Limb (tissue), 2 donors: ENCODE measurements around the gene FOXP4.

Experiments used
- DNase-seq, 2 donors: peaks; one replicate each; pipeline ENCODE4 v3.0.0-alpha.2; 2016; ENCODE audit errors: extremely low spot score in 2 of 2

FOXP4 gene

GRCh38 chr6:41519745-41520699 is 26.2 kb upstream of the FOXP4 start:
- no peak for DNase-seq

- DNase-seq: no peak
These were observed 23.2 kb upstream of the FOXP4 start for GRCh38 chr6:41522780-41523548.

- DNase-seq: no peak
These were observed 22.1 kb upstream of the FOXP4 start for GRCh38 chr6:41523915-41524633.

- no peak for DNase-seq
These were observed 21.6 kb upstream of the FOXP4 start for GRCh38 chr6:41524634-41525011.

GRCh38 chr6:41527721-41528408 is 18.3 kb upstream of the FOXP4 start:
- DNase-seq: peak in 1 of 2 donors; percentile 60

GRCh38 chr6:41528409-41528963 is 17.7 kb upstream of the FOXP4 start:
- no peak for DNase-seq

- no peak for DNase-seq
These were observed 17.1 kb upstream of the FOXP4 start for GRCh38 chr6:41529049-41529448.

GRCh38 chr6:41529970-41530369 is 16.2 kb upstream of the FOXP4 start:
- DNase-seq: no peak

GRCh38 chr6:41530476-41530875 is 15.7 kb upstream of the FOXP4 start:
- no peak for DNase-seq

GRCh38 chr6:41531016-41531415 is 15.2 kb upstream of the FOXP4 start:
- no peak for DNase-seq

GRCh38 chr6:41531591-41532582 is 14.3 kb upstream of the FOXP4 start:
- peak in 1 of 2 donors; percentile 64 for DNase-seq

- no peak for DNase-seq
These were observed 10.4 kb upstream of the FOXP4 start for GRCh38 chr6:41535766-41536165.

- peak in 1 of 2 donors; percentile 69 for DNase-seq
These were observed 9.1 kb upstream of the FOXP4 start for GRCh38 chr6:41536795-41537758.

GRCh38 chr6:41538556-41539182 is 7.5 kb upstream of the FOXP4 start:
- DNase-seq: no peak

GRCh38 chr6:41539204-41539603 is 7.0 kb upstream of the FOXP4 start:
- no peak for DNase-seq

- no peak for DNase-seq
These were observed 4.8 kb upstream of the FOXP4 start for GRCh38 chr6:41541364-41541763.

- no peak for DNase-seq
These were observed 3.1 kb upstream of the FOXP4 start for GRCh38 chr6:41543087-41543486.

- no peak for DNase-seq
These were observed 906 bp upstream of the FOXP4 start for GRCh38 chr6:41545247-41545702.
